ENCODE data around the gene MYORG.

- TF ChIP-seq CTCF (IDR thresholded peaks at IDR 0.05), result no peak
- TF ChIP-seq POLR2AphosphoS5 (IDR thresholded peaks at IDR 0.05), result no peak
Measured at GRCh38 chr9:34396276-34397214, 19.8 kb upstream of the MYORG start.
